HCT116 (cell line): ENCODE results near the gene SIAH2. TPM values are rescaled to one million over a fixed set of nuclear protein-coding genes. Genes with fewer than 3 reads are reported as not detected.
"Not testable (repeated sequence)": the region's sequence is repeated elsewhere in the genome, so short reads cannot be mapped to it uniquely, and the experiment has no call there.

ENCODE experiments used
- ATAC-seq: fragments of 200-7000 bp; cut with Tn5 transposase; 2 replicates; pipeline ENCODE4 v1.9.1; 2020; ENCODE audit warnings: mild to moderate bottlenecking, moderate library complexity
- BruUV-seq: library from RNA; stranded (reverse); fragments of 400-500 nt; replicated peaks from 2 replicates; lab custom pipeline; 2021; lab: Mats Ljungman, UMichigan
- CTCF ChIA-PET: fragments of 300-600 bp; sonication (Branson Sonifier 250); formaldehyde crosslinking; loops from one replicate; lab custom pipeline; 2021; ENCODE audit warnings: antibody characterized with exemption; lab: Charles Lee
- POLR2A ChIA-PET: fragments of 300-600, 350-600 bp; sonication (Branson Sonifier 250); formaldehyde crosslinking; loops from one replicate; lab custom pipeline; 2021; ENCODE audit warnings: antibody characterized with exemption; lab: Charles Lee
- RAD21 ChIA-PET, 2 experiments: fragments of 300-600 bp; sonication (Branson Sonifier 250); formaldehyde crosslinking; loops; one replicate each; lab custom pipeline; 2023; ENCODE audit warnings: low total read pairs in 2 of 2; ENCODE audit not compliant: uncharacterized antibody in 2 of 2, unreplicated experiment in 2 of 2, low non-redundant PET in 1 of 2; lab: Charles Lee
- DNase-seq: peaks from one replicate; pipeline ENCODE4 v3.0.0-alpha.2; 2010; ENCODE audit warnings: low read depth, low spot score
- H2AFZ ChIP-seq: fragments of 200-600 bp; shearing (Covaris generic), sonication (generic); 2 replicates; pipeline ENCODE4 v1.6.1; 2017; ENCODE audit warnings: low read depth, mixed run types, mixed read lengths, antibody characterized with exemption, low read length; ENCODE audit not compliant: poor library complexity, severe bottlenecking
- H3K27ac ChIP-seq: 2 replicates; pipeline ENCODE4 v1.5.1; 2012; ENCODE audit warnings: low read depth, low read length
- H3K27me3 ChIP-seq: fragments of 200-600 bp; sonication (generic); 2 replicates; pipeline ENCODE4 v1.6.1; 2016; ENCODE audit warnings: mixed run types, low read length, mixed read lengths; ENCODE audit not compliant: insufficient read depth
- H3K36me3 ChIP-seq, 2 experiments: fragments of 200-500 bp in 1 of 2; fragments of 200-600 bp in 1 of 2; sonication (Bioruptor generic) in 1 of 2; sonication (generic) in 1 of 2; 2 replicates each; pipeline versions ENCODE4 v1.5.1 to v1.6.1; 2014 to 2016; ENCODE audit warnings: low read length in 2 of 2, inconsistent platforms in 1 of 2, mixed read lengths in 1 of 2, mixed run types in 1 of 2; ENCODE audit not compliant: insufficient read depth in 2 of 2, control insufficient read depth in 1 of 2
- H3K4me1 ChIP-seq, 2 experiments: fragments of 200-600 bp in 1 of 2; sonication (generic) in 1 of 2; 2 replicates each; pipeline versions ENCODE4 v1.5.1 to v1.6.1; 2012 to 2017; ENCODE audit warnings: low read length in 2 of 2, inconsistent platforms in 1 of 2, mild to moderate bottlenecking in 1 of 2, mixed read lengths in 1 of 2, mixed run types in 1 of 2, moderate library complexity in 1 of 2; ENCODE audit not compliant: insufficient read depth in 2 of 2, control insufficient read depth in 1 of 2
- H3K4me2 ChIP-seq: fragments of 200-600 bp; sonication (generic); 2 replicates; pipeline ENCODE4 v1.6.1; 2017; ENCODE audit warnings: mixed run types, low read length, mixed read lengths
- H3K4me3 ChIP-seq, 2 experiments: fragments of 200-600 bp in 1 of 2; sonication (generic) in 1 of 2; replicated peaks in 1 of 2; 2 replicates each; pipeline ENCODE4 v1.5.1; 2011 to 2016; ENCODE audit warnings: low read length in 2 of 2, control low read depth in 1 of 2, low read depth in 1 of 2, mild to moderate bottlenecking in 1 of 2, mixed read lengths in 1 of 2, mixed run types in 1 of 2
- H3K79me2 ChIP-seq: fragments of 200-600 bp; sonication (generic); 2 replicates; pipeline ENCODE4 v1.6.1; 2017; ENCODE audit warnings: mild to moderate bottlenecking, mixed run types, low read length, moderate library complexity, mixed read lengths; ENCODE audit not compliant: insufficient read depth
- H3K9ac ChIP-seq: fragments of 200-600 bp; sonication (generic); 2 replicates; pipeline ENCODE4 v1.6.1; 2016; ENCODE audit warnings: low read length, mixed read lengths
- H3K9me2 ChIP-seq: fragments of 200-600 bp; sonication (generic), shearing (Covaris generic); 2 replicates; pipeline ENCODE4 v1.6.1; 2017; ENCODE audit warnings: mixed run types, mild to moderate bottlenecking, moderate library complexity; ENCODE audit not compliant: insufficient read depth
- H3K9me3 ChIP-seq, 2 experiments: fragments of 200-500 bp in 1 of 2; fragments of 200-600 bp in 1 of 2; sonication (Bioruptor generic) in 1 of 2; sonication (generic) in 1 of 2; 2 replicates each; pipeline ENCODE4 v1.6.1; 2014 to 2017; ENCODE audit warnings: low read length in 2 of 2, mixed read lengths in 2 of 2, inconsistent platforms in 1 of 2, low read depth in 1 of 2, mild to moderate bottlenecking in 1 of 2, mixed run types in 1 of 2, moderate library complexity in 1 of 2; ENCODE audit not compliant: control insufficient read depth in 1 of 2, insufficient read depth in 1 of 2
- H4K20me1 ChIP-seq: fragments of 200-600 bp; sonication (generic), shearing (Covaris generic); 2 replicates; pipeline ENCODE4 v1.6.1; 2017; ENCODE audit warnings: mixed run types, mild to moderate bottlenecking, moderate library complexity; ENCODE audit not compliant: insufficient read depth
- POLR2AphosphoS5 ChIP-seq: IDR thresholded peaks from 2 replicates; pipeline ENCODE4 v1.6.1; 2011; ENCODE audit warnings: mild to moderate bottlenecking, low read depth, low read length, moderate library complexity
- TCF7L2 ChIP-seq: IDR thresholded peaks from 2 replicates; pipeline ENCODE4 v1.7.0; 2011; ENCODE audit warnings: borderline replicate concordance, inconsistent platforms; ENCODE audit not compliant: insufficient read depth, insufficient read length; ENCODE audit errors: extremely low read depth
- intact Hi-C: fragments of 100-400 bp; cut with micrococcal nuclease; formaldehyde crosslinking; loops from 2 replicates; pipeline ENCODE4 v1.10.0; 2022
- total RNA-seq: library from RNA; stranded (reverse); gene quantifications from one replicate; pipeline ENCODE4 v1.2.1, GENCODE V29; 2021; ENCODE audit not compliant: unreplicated experiment
- TF ChIP-seq, protein P1 (sequence below), 3 experiments: fragments of 200-600 bp in 1 of 3; sonication (generic) in 1 of 3; IDR thresholded peaks in 2 of 3; conservative IDR thresholded peaks in 1 of 3; 2 replicates each; pipeline ENCODE4 v1.5.1; 2012 to 2017; ENCODE audit warnings: low read depth in 2 of 3, low read length in 2 of 3, antibody characterized with exemption in 1 of 3, borderline replicate concordance in 1 of 3, control low read depth in 1 of 3, mild to moderate bottlenecking in 1 of 3, mixed read lengths in 1 of 3, mixed run types in 1 of 3, moderate library complexity in 1 of 3; ENCODE audit not compliant: insufficient read depth in 1 of 3
- TF ChIP-seq, protein P2 (sequence below): IDR thresholded peaks from 2 replicates; pipeline ENCODE4 v1.6.1; 2011; ENCODE audit warnings: mild to moderate bottlenecking, low read length, moderate library complexity; ENCODE audit not compliant: insufficient replicate concordance; ENCODE audit errors: extremely low read depth

Gene SIAH2
- total RNA-seq, 1 experiment from 2014 or later = 39.9 TPM

DNA sequence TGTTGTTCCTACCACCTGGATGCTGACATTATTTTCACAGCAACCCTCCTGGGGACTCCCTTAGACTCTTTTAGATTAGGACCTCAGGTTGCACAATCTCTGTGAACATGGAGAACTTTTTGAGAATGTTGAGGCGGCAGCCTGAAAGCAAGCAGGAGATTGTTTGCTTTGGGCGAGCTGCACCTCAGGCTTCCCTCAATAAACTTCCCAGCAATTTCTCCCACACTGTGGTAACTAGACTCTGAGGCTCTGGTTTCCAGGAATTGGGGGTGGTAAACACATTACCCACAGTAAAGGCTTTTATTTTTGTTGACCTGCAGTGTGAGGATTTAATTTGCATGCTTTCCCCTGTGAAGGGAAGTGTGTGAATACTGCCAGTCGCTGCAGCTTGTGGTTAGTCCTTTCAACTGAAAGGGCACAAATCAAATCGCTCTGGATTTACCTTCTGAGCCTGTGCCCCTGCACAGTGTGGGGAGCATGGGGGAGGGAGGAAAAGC is 35.2 kb upstream of the SIAH2 start:
- CTCF ChIA-PET = no interaction called here
- DNase-seq = no peak
- RAD21 ChIA-PET = no interaction called here
- Histone ChIP-seq H3K4me1 (no peaks in the 10 kb centered on the region), H3K4me2 (no peak overlapping the region), H3K9me2 (no peaks in the 10 kb centered on the region), H3K79me2 (no peaks in the 10 kb centered on the region), H4K20me1 (no peaks in the 10 kb centered on the region), H3K9me3 (no peaks in the 10 kb centered on the region), H3K9ac (no peak overlapping the region), H3K4me3 (no peak overlapping the region), H3K27me3 (no peaks in the 10 kb centered on the region), H3K27ac (no peak overlapping the region), H2AFZ (no peak overlapping the region), H3K36me3 (no peaks in the 10 kb centered on the region)
- no peak for TF ChIP-seq POLR2AphosphoS5
- TF ChIP-seq, protein P1, sequence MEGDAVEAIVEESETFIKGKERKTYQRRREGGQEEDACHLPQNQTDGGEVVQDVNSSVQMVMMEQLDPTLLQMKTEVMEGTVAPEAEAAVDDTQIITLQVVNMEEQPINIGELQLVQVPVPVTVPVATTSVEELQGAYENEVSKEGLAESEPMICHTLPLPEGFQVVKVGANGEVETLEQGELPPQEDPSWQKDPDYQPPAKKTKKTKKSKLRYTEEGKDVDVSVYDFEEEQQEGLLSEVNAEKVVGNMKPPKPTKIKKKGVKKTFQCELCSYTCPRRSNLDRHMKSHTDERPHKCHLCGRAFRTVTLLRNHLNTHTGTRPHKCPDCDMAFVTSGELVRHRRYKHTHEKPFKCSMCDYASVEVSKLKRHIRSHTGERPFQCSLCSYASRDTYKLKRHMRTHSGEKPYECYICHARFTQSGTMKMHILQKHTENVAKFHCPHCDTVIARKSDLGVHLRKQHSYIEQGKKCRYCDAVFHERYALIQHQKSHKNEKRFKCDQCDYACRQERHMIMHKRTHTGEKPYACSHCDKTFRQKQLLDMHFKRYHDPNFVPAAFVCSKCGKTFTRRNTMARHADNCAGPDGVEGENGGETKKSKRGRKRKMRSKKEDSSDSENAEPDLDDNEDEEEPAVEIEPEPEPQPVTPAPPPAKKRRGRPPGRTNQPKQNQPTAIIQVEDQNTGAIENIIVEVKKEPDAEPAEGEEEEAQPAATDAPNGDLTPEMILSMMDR (IDR thresholded peaks at IDR 0.05 in 2 of 3, conservative IDR thresholded peaks at IDR 0.05 in 1 of 3; ENCODE audit: borderline replicate concordance in 1 of 3, insufficient read depth in 1 of 3, low read depth in 2 of 3, low read length in 2 of 3) = no peak
- TF ChIP-seq, protein P2, sequence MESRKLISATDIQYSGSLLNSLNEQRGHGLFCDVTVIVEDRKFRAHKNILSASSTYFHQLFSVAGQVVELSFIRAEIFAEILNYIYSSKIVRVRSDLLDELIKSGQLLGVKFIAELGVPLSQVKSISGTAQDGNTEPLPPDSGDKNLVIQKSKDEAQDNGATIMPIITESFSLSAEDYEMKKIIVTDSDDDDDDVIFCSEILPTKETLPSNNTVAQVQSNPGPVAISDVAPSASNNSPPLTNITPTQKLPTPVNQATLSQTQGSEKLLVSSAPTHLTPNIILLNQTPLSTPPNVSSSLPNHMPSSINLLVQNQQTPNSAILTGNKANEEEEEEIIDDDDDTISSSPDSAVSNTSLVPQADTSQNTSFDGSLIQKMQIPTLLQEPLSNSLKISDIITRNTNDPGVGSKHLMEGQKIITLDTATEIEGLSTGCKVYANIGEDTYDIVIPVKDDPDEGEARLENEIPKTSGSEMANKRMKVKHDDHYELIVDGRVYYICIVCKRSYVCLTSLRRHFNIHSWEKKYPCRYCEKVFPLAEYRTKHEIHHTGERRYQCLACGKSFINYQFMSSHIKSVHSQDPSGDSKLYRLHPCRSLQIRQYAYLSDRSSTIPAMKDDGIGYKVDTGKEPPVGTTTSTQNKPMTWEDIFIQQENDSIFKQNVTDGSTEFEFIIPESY = no peak
- no peak for ATAC-seq
- intact Hi-C loops = no loop called here
- no TSS peak for BruUV-seq
- POLR2A ChIA-PET = no interaction called here

DNA sequence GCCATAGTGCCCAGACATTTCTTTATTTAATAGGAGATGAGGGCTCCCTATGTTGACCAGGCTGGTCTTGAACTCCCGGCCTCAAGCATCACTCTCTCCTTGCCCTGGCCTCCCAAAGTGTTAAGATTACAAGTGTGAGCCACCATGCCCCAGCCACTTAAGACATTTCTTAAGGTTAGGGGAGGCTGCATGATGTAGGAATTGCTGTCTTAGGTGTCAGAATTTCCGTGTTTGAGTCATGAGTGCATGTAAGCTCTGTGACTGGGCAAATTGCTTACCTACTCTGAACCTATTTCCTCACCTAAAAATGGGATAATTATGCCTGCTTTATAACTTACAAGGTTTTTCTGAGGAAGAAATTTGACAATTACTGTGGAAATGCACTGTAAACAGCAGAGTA is 34.2 kb upstream of the SIAH2 start:
- no peak overlapping the region for H2AFZ ChIP-seq
- CTCF ChIA-PET = no interaction called here
- intact Hi-C loops = no loop called here
- no peak for ATAC-seq
- H3K4me2 ChIP-seq = no peak overlapping the region
- H3K9me2 ChIP-seq = no peaks in the 10 kb centered on the region
- no peak overlapping the region for H3K4me3 ChIP-seq
- RAD21 ChIA-PET = no interaction called here
- no peak for TF ChIP-seq TCF7L2
- TF ChIP-seq, all 23 proteins: peak for 0
- Histone ChIP-seq H3K4me1 (no peaks in the 10 kb centered on the region), H3K27ac (no peak overlapping the region), H4K20me1 (no peaks in the 10 kb centered on the region), H3K36me3 (no peaks in the 10 kb centered on the region), H3K9ac (no peak overlapping the region), H3K79me2 (no peaks in the 10 kb centered on the region), H3K27me3 (no peaks in the 10 kb centered on the region), H3K9me3 (no peaks in the 10 kb centered on the region)
- no TSS peak for BruUV-seq
- POLR2A ChIA-PET = no interaction called here
- DNase-seq = no peak

DNA sequence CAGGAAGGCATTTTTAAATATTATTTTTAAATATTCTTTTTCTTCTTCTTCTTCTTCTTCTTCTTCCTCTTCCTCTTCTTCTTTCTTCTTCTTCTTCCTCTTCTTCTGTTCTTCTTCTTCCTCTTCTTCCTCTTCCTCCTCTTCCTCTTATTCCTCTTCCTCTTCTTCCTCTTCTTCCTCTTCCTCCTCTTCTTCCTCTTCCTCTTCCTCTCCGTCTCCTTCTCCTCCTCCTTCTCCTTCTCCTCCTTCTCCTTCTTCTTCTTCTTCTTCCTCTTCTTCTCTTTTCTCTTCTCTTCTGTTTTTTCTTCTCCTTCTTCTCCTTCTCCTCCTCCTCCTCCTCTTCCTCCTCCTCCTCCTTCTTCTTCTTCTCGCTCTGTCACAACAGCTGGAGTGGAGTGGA is 33.6 kb upstream of the SIAH2 start:
- H3K9me3 ChIP-seq, intact Hi-C loops, H2AFZ ChIP-seq, H3K9ac ChIP-seq, ATAC-seq, H3K9me2 ChIP-seq, H3K79me2 ChIP-seq, H3K27ac ChIP-seq, H3K4me1 ChIP-seq, RAD21 ChIA-PET, POLR2A ChIA-PET, H3K4me2 ChIP-seq, H3K4me3 ChIP-seq, H3K36me3 ChIP-seq, H3K27me3 ChIP-seq, H4K20me1 ChIP-seq, DNase-seq, BruUV-seq: not testable (repeated sequence)
- CTCF ChIA-PET = interaction anchor here (1.3 kb wide), 1 partner anchor 9 kb away, joined by 4 read pairs; no protein-coding TSS in a partner anchor
